ENCODE data around the gene PSMC4.

Gene PSMC4

GRCh38 chr19:39970675-39971379 is at the start of gene PSMC4:
Gene PSMC4, plus strand, starts transcription at chr19:39971165. Its CDS starts 38 bp downstream, at chr19:39971203.
- DNase-seq, result peak; percentile 98

DNA sequence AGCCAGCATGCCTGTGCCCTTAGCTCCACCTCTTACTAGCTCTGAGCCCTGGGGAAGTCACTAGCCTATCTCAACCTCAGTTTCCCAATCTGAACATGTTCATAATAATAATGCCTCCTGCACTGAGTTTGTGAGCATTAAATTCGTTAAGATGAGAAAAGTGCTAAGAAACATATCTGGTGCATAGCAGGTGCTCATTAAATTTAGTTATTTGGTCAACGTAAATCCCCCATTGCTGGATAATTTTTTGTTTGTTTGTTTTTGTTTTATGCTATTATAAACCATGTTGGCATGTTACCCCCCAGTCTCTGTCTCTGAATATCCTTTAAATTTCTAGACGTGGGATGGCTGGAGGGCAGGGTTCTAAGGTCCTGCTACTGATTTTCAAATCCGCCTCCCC is 47.1 kb upstream of the PSMC4 start:
- no peak for DNase-seq

DNA sequence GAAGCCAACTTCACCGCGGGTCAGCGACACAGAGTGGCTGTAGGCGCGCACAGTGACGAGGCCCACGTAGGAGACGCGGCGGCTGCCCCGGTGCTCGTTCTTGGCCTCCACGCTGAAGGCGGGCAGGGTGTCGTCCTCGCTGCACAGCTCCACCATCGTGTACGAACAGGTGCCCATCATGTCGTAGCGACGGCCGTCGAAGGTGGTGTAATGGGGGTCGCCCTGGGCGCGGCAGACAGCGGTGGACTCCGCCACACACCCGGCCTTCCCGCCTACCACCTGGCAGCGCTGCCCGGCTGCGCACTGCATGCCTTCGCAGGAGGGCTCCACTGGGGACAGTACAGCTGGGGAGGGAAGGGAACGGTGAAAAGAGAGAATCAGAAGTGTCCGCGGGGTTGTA is 46.6 kb upstream of the PSMC4 start:
- DNase-seq, result no peak

- DNase-seq, result no peak
Measured at GRCh38 chr19:39924952-39925351, 46.0 kb upstream of the PSMC4 start.

GRCh38 chr19:39926170-39926760 is 44.7 kb upstream of the PSMC4 start:
- no peak for DNase-seq

GRCh38 chr19:39927076-39927475 is 43.9 kb upstream of the PSMC4 start:
- no peak for DNase-seq

DNA sequence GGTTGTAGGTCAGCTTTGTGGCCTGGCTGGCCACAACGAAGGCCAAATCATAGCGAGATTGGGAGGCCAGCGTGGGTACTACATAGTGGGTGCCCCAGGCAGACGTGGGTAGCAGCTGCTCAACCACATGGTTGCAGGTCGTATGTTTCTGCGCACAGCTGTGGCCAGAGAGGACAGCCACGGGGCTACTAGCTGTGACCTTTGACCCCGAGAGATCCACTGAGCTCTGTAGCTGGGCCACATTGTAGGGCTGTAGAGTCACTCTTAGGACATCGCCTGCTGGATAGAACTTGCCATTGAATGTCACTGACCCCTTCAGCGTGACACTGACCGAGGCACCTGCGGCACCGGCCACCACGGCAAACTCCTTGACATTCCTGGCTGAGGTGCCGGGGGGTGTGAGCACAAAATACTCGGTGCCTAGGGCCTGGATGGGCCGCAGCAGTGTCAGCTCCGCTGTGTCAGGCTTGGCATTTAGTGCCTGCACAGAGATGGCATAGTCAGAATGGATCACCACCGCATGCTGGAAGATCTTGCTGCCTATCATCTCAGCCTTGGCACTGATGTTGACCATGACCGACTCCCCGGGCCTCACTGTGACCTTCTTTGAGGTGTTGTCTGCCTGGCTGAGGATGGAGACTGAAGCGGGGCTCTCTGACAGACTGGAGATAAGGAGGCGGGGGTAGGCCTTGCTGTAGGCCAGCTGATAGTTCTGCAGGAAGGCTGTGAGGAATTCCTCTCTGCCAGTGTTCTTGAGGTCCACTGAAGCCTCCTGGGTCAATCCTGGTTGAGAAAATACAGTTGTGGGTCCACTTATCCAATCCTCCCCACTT is 43.2 kb upstream of the PSMC4 start:
- no peak for DNase-seq

- DNase-seq, result no peak
Measured at GRCh38 chr19:39928357-39928725, 42.6 kb upstream of the PSMC4 start.

DNA sequence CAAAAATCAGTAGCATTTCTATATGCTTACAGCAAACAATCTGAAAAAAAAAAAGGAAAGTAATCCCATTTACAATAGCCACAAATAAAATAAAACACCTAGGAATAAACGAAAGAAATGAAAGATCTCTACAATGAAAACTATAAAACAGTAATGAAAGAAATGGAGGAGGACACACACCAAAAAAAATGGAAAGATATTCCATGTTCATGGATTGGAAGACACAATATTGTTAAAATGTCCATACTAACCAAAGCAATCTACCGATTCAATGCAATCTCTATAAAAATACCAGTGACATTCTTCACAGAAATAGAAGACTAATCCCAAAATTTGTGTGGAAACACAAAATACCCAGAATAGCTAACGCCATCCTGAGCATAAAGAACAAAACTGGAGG is 41.2 kb upstream of the PSMC4 start:
- DNase-seq, result no peak

- no peak for DNase-seq
Measured at GRCh38 chr19:39934584-39935363, 36.2 kb upstream of the PSMC4 start, which contains the start of gene FCGBP. Gene FCGBP, minus strand, starts transcription at chr19:39934634.

DNA sequence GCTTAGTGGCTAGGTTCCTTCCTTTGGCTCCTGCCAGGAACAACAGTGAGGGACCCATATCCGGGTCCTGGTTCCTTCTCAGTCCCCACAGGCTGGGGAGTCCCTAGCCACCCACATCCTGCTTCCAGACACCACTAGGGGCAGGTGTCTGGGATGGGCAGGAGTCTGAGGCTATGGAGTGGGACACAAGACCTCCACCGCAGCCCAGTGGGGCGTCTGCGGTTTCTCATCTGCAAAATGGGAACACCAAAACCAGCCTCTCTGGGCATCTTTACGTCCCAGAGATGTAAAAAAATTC is 35.7 kb upstream of the PSMC4 start:
- no peak for DNase-seq

DNA sequence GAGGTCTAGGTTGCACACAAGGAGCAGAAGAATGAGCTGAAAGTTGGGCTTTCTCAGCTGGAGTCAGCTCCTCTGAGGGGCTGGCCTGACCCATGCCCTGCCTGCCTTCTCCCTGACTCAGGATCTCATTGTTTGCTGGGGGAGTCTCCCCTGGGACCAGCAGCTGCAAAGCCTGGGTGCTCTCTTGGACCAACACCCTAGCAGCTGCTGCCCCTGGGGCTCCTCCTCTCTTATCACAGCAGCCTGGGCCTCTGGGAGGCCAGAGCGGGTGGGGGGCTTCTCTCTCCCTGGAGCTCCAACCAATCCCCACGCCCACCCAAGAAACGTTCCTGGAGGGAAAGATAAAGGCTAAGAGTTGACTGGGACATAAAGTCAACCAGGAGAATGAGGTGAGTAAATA is 34.9 kb upstream of the PSMC4 start:
- no peak for DNase-seq

DNA sequence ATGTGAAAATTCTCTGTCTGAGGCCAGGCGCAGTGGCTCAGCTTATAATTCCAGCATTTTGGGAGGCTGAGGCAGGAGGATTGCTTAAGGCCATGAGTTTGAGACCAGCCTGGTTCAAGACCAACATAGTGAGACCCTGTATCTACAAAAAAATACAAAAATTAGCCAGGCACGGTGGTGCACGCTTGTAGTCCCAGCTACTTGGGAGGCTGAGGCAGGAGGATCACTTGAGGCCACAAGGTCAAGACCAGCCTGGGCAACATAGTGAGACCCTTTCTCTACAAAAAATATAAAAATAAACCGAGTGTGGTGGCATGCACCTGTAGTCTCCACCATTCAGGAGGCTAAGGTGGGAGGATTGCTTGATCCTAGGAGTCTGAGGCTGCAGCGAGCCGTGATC is 34.3 kb upstream of the PSMC4 start:
- DNase-seq, result no peak

DNA sequence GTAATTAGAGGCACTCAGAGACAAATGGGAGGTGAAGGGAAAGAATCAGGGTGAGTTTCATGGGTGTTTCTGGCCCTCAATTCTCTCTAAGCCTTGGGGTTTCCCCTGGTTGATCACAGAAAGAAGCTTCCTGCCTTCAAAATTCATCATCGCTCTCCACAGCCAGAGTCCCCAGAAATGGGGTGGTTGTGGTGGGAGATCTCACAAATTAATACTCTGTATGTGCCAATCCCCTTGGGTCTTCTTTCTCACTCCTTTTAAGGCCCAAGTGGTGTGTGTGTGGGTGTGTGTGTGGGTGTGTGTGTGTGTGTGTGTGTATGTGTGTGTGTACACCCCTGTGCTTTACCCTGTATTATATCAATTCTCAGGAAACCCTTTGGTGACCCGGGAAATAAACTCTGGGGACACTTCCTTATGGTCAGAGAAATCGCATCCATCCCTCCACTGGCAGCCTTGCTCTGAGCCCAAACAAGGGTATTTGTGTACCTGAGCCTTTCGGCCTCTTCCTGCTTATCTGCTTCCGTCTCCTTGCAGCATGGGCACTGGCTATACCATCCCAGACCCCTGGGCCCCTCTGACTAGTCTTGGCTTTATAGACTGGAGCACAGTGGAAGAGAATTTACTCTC is 33.8 kb upstream of the PSMC4 start:
- DNase-seq, result peak; percentile 23

GRCh38 chr19:39937787-39938186 is 33.2 kb upstream of the PSMC4 start:
- DNase-seq, result no peak

DNA sequence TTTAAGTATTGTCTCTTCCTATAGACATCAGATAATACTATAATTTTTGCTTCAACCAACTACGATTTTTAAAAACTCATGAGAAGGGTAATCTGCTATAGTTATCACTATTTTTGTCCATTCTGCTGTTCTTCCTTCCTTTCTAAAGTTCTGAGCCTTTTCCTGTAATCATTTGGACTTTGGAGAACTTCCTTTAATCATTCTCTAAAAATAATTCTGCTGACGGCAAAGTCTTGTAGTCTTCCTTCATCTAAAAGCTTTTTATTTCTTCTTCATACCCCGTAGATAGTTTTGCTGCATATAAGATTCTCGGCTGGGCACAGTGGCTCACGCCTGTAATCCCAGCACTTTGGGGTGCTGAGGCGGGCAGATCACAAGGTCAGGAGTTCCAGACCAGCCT is 31.4 kb upstream of the PSMC4 start:
- no peak for DNase-seq

DNA sequence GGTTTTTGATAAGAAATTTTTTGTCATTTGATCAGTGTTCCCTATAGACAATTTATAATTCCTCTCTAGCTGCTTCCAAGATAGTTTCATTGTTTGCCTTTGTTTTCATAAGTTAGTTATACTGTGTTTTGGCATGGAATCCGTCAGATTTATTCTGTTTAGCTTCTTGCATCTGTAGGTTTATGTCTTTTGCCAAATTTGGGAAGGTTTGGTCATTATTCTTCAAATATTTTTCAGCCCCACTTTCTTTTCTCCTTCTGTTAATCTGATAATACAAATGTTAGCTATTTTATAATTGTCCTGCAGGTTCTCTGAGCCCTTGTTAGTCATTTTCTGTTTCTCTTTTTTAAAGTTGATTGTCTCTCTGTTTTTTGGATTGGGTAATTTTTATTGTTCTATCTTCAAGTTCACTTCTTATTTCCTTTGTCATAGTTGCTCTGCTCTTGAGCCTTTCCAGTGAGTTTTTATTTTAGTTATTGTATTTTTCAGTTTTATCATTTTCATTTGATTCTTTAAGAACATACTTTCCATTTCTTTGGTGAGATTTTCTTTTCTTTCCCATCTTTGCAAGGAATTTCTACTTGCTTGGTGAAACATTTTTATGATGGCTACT is 30.6 kb upstream of the PSMC4 start:
- no peak for DNase-seq

- no peak for DNase-seq
Measured at GRCh38 chr19:39941151-39941550, 29.8 kb upstream of the PSMC4 start.

DNA sequence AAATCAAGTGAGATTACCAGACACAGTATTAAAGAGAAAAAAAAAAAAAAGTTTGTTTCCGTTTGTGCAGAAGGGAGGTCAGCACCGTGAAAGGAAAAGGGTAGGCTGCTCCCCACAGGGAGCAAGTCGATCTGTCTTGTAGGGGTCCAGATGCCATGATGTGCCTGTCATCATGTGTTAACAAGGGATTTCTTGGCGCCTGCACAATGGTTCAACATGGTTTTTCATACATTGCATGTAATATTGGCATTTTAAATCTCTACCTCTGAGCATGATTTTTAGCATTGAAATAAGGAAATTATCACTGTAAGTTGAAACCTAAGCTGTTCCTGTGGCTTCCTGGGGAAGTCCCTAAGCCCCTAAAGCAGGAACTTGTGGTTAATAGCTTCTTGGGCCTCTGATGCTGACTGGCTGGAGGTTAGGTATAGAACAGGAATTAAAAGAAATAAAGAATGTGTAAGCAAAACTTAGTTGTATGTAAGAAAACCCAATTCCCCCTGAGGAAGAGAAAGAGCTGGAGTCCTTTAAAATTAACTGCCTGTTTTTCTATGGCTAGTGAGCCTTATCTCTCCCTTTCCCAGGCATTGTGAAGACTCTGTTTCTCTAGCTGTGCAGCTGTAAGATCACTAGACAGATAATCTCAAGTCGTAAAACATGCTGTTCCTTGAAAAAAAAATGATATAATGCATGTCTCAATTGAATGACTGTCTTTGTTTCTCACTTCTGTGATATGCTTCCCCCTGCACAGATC is 29.2 kb upstream of the PSMC4 start:
- DNase-seq, result peak; percentile 27

DNA sequence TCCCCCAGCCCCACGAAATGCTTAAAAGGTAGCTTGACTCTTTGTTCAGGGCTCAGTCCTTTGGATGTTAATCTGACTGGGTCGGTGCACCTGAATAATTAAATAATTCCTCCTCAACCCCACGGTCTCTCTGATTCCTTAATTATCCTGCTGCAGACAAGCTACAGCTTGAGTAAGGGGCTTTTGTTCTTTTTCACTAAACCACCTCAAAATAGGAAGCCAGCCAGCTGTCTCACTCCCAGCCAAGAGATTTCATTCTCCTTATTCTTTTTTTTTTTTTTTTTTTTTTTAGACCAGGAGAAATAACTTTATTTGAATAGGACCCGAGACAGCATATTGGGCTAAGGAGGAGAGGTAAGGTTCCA is 28.6 kb upstream of the PSMC4 start:
- DNase-seq, result no peak

DNA sequence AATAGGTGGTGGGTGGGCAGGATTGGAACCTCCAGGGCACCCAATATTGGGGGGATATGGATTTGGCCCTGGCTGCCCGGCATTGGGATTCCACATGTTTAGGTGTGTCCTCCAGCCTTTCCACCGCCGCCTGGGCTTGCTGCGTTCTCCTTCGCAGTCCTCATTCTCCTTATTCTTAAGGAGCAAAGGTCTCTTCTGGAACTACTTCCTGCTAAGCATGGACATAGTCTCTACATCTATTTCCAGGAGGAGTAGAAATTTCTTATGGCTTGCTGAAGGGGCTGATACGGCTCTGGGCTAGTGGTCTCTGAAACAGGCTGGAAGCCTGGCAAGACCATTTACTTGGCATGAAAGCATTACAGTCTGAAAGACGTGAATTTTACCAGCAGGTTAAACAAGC is 27.4 kb upstream of the PSMC4 start:
- DNase-seq, result no peak

- no peak for DNase-seq
Measured at GRCh38 chr19:39946532-39946931, 24.4 kb upstream of the PSMC4 start.
